ENCODE results near the gene KCTD16. TPM values are rescaled to one million over a fixed set of nuclear protein-coding genes. Genes with fewer than 3 reads are reported as not detected.

The KCTD16 gene
- total and polyA plus RNA-seq, 2 donors (not counting 1 experiment from before 2014, with no cell fraction given) = not detected

DNA sequence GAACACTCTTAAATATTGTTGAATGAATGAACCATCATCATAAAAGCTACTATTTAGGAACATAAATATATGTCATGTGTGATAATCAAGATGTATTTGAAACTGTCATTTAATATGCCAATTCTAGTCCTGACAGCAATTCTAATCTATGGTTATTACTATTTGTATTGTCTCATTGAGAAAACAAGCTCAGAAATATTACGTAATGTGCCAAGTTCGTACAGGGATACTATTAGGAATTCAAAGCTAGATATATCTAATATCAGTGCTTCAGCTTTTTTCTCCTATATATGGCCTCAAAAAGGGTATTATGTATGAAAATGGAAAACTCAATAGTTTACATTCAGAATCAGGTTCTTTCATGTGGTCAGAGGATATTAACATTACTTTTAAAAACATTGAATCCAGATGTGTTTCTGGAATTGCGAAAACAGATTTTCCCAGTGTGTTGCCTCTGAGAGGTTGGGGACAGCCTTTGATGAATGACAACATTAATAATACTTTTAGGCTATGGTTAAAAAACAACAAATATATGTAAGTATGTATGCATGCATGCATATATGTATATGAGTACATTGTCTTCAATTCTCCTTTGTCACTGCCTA lies 95.1 kb downstream of the KCTD16 start:
- intact Hi-C loops (cut with micrococcal nuclease) = no loop called here
- ChIA-PET POLR2A (no interaction called here), CTCF (no interaction called here)
- ATAC-seq (ENCODE audit: low read depth) (no peak), DNase-seq (no peak)
- TF ChIP-seq, protein P1, sequence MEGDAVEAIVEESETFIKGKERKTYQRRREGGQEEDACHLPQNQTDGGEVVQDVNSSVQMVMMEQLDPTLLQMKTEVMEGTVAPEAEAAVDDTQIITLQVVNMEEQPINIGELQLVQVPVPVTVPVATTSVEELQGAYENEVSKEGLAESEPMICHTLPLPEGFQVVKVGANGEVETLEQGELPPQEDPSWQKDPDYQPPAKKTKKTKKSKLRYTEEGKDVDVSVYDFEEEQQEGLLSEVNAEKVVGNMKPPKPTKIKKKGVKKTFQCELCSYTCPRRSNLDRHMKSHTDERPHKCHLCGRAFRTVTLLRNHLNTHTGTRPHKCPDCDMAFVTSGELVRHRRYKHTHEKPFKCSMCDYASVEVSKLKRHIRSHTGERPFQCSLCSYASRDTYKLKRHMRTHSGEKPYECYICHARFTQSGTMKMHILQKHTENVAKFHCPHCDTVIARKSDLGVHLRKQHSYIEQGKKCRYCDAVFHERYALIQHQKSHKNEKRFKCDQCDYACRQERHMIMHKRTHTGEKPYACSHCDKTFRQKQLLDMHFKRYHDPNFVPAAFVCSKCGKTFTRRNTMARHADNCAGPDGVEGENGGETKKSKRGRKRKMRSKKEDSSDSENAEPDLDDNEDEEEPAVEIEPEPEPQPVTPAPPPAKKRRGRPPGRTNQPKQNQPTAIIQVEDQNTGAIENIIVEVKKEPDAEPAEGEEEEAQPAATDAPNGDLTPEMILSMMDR (IDR thresholded peaks at IDR 0.05) = no peak
- no peak for TF ChIP-seq EZH2 (IDR thresholded peaks at IDR 0.05; ENCODE audit: borderline replicate concordance, insufficient read depth, low read depth, low read length, poor library complexity, severe bottlenecking)
- Histone ChIP-seq H3K27ac (ENCODE audit: low read length in 2 of 2) (no peak overlapping the region), H3K27me3 (replicated peaks in 1 of 4; ENCODE audit: control extremely low read depth in 1 of 4, control insufficient read depth in 3 of 4, insufficient read depth in 4 of 4, low read length in 3 of 4) (peaks cover 0 to 5% (median 0%) of the 10 kb centered on the region in 4 experiments), H3K4me2 (replicated peaks; ENCODE audit: low read depth, low read length, poor library complexity, severe bottlenecking) (no peak overlapping the region), H2AFZ (ENCODE audit: insufficient read depth, low read depth, low read length, poor library complexity, severe bottlenecking) (no peak overlapping the region), H3K9ac (ENCODE audit: low read length) (no peak overlapping the region), H3K79me2 (ENCODE audit: control insufficient read depth, insufficient read depth, low read length) (no peaks in the 10 kb centered on the region), H3K4me1 (ENCODE audit: control insufficient read depth in 2 of 2, insufficient read depth in 2 of 2, low read length in 2 of 2) (no peaks in the 10 kb centered on the region), H4K20me1 (ENCODE audit: control insufficient read depth, insufficient read depth, low read length, poor library complexity, severe bottlenecking) (no peaks in the 10 kb centered on the region), H3K36me3 (replicated peaks in 1 of 2; ENCODE audit: control extremely low read depth in 1 of 2, control insufficient read depth in 1 of 2, extremely low read depth in 1 of 2, insufficient read depth in 2 of 2, low read length in 1 of 2) (no peaks in the 10 kb centered on the region), H3K9me3 (ENCODE audit: control extremely low read depth in 1 of 3, control insufficient read depth in 2 of 3, insufficient read depth in 1 of 3, low read length in 2 of 3) (no peaks in the 10 kb centered on the region), H3K4me3 (ENCODE audit: control extremely low read depth in 1 of 5, extremely low read depth in 1 of 5, insufficient read depth in 1 of 5, low read depth in 2 of 5, low read length in 4 of 5) (no peak overlapping the region)
- Mint-ChIP-seq H3K9me3 (ENCODE audit: insufficient read depth) (peaks cover 2% of the 10 kb centered on the region), H3K27me3 (peaks cover 25% of the 10 kb centered on the region), H3K4me1 (no peaks in the 10 kb centered on the region), H3K27ac (no peak overlapping the region), H3K4me3 (no peak overlapping the region)
- WGBS (ENCODE audit: insufficient coverage) = no CpG with 5 or more reads among the region's 3 CpGs

DNA sequence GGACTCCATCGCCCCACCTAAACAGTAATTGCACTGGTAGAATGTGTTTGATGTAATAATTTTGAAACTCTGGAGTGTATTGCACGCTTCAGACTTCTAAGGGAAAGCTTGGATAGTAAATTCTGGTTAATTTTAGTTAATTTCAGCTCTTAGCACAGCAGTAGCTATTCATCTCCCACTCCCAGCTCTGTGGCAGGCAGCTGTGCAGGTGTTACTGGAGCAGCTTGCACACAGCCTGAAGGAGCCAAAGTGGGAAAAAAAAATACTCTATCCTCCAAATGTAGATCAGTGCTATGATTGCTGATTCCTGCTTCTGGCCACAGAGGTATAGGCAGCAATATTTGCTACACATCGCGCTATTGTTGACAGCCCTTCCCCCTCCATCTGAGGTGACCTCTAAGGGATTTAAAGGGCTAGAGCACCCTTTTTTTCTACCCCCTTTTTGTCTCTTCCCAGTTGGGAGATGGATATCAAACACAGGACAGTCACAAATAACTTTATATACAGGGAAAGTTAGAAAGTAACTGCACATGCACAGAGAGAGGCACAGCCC lies 97.4 kb downstream of the KCTD16 start:
- Histone ChIP-seq H3K27ac (ENCODE audit: low read length in 2 of 2) (no peak overlapping the region), H2AFZ (ENCODE audit: insufficient read depth, low read depth, low read length, poor library complexity, severe bottlenecking) (no peak overlapping the region), H4K20me1 (ENCODE audit: control insufficient read depth, insufficient read depth, low read length, poor library complexity, severe bottlenecking) (no peaks in the 10 kb centered on the region), H3K4me2 (replicated peaks; ENCODE audit: low read depth, low read length, poor library complexity, severe bottlenecking) (no peak overlapping the region), H3K4me3 (ENCODE audit: control extremely low read depth in 1 of 5, extremely low read depth in 1 of 5, insufficient read depth in 1 of 5, low read depth in 2 of 5, low read length in 4 of 5) (no peak overlapping the region), H3K4me1 (ENCODE audit: control insufficient read depth in 2 of 2, insufficient read depth in 2 of 2, low read length in 2 of 2) (no peaks in the 10 kb centered on the region), H3K79me2 (ENCODE audit: control insufficient read depth, insufficient read depth, low read length) (no peaks in the 10 kb centered on the region), H3K27me3 (replicated peaks in 1 of 4; ENCODE audit: control extremely low read depth in 1 of 4, control insufficient read depth in 3 of 4, insufficient read depth in 4 of 4, low read length in 3 of 4) (peaks cover 0 to 5% (median 0%) of the 10 kb centered on the region in 4 experiments), H3K9ac (ENCODE audit: low read length) (no peak overlapping the region), H3K9me3 (ENCODE audit: control extremely low read depth in 1 of 3, control insufficient read depth in 2 of 3, insufficient read depth in 1 of 3, low read length in 2 of 3) (no peaks in the 10 kb centered on the region), H3K36me3 (replicated peaks in 1 of 2; ENCODE audit: control extremely low read depth in 1 of 2, control insufficient read depth in 1 of 2, extremely low read depth in 1 of 2, insufficient read depth in 2 of 2, low read length in 1 of 2) (no peaks in the 10 kb centered on the region)
- 94% methylated on average over 2 of the region's 4 CpGs for WGBS (ENCODE audit: insufficient coverage)
- H3K4me1 Mint-ChIP-seq = no peaks in the 10 kb centered on the region
- H3K9me3 Mint-ChIP-seq (ENCODE audit: insufficient read depth) = peaks cover 2% of the 10 kb centered on the region
- intact Hi-C loops (cut with micrococcal nuclease) = no loop called here
- CTCF ChIA-PET = no interaction called here
- TF ChIP-seq EZH2 (IDR thresholded peaks at IDR 0.05; ENCODE audit: borderline replicate concordance, insufficient read depth, low read depth, low read length, poor library complexity, severe bottlenecking) = no peak
- TF ChIP-seq, protein P1 (IDR thresholded peaks at IDR 0.05) = no peak
- peaks cover 22% of the 10 kb centered on the region for H3K27me3 Mint-ChIP-seq
- ATAC-seq (ENCODE audit: low read depth) = no peak
- POLR2A ChIA-PET = no interaction called here
- no peak overlapping the region for H3K27ac Mint-ChIP-seq
- no peak for DNase-seq
- no peak overlapping the region for H3K4me3 Mint-ChIP-seq
